Activated naive CD4-positive, alpha-beta T cell treated with anti-CD3 and anti-CD28 coated beads, Interleukin-2, amount 50 U/mL, for 24 hours (primary cell): ENCODE data around the gene HAUS3.

Experiments used
- H3K27ac Mint-ChIP-seq: one replicate; pipeline ENCODE4 v1.8.0; 2021; ENCODE audit warnings: mild to moderate bottlenecking, mixed read lengths
- H3K27me3 Mint-ChIP-seq: one replicate; pipeline ENCODE4 v1.8.0; 2021; ENCODE audit warnings: mixed read lengths
- H3K36me3 Mint-ChIP-seq: one replicate; pipeline ENCODE4 v1.8.0; 2021; ENCODE audit warnings: mixed read lengths
- H3K4me1 Mint-ChIP-seq: one replicate; pipeline ENCODE4 v1.8.0; 2021; ENCODE audit warnings: mixed read lengths
- H3K4me3 Mint-ChIP-seq: one replicate; pipeline ENCODE4 v1.8.0; 2021; ENCODE audit warnings: mild to moderate bottlenecking, mixed read lengths
- H3K9me3 Mint-ChIP-seq: one replicate; pipeline ENCODE4 v1.8.0; 2021; ENCODE audit warnings: mixed read lengths

HAUS3 gene

GRCh38 chr4:2250357-2251072, 8.6 kb upstream of the HAUS3 start:
- Mint-ChIP-seq H3K36me3 (no peaks in the 10 kb centered on the region), H3K9me3 (no peaks in the 10 kb centered on the region), H3K4me3 (no peak overlapping the region), H3K4me1 (peaks cover 7% of the 10 kb centered on the region), H3K27me3 (no peaks in the 10 kb centered on the region), H3K27ac (no peak overlapping the region)

- Mint-ChIP-seq H3K9me3 (no peaks in the 10 kb centered on the region), H3K4me3 (no peak overlapping the region), H3K27me3 (no peaks in the 10 kb centered on the region), H3K4me1 (peaks cover 14% of the 10 kb centered on the region), H3K36me3 (no peaks in the 10 kb centered on the region), H3K27ac (no peak overlapping the region)
Measured at GRCh38 chr4:2249526-2250356, 7.8 kb upstream of the HAUS3 start.

DNA sequence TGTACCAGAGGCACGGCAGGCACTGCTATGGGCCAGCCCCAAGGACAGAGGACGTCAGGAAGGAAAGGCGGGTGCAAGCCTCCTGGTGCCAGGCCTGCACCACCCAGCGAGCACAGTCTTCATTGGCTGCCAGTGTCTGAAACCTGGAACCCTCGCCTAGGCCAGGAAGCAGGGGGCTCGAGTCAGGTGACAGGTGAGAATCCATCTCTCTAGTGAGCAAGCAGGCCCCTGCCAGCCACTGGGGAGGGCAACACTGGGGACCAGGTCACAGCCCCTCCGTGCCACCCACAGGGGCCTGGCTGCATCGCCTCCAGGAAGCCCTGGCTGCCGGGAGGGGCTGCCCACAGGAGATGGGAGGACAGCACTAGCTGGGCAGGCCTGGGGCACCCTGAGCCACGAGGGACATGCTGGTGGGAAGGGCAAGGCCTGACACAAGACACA, 6.9 kb upstream of the HAUS3 start:
- Mint-ChIP-seq H3K4me3 (no peak overlapping the region), H3K36me3 (no peaks in the 10 kb centered on the region), H3K9me3 (no peaks in the 10 kb centered on the region), H3K27ac (no peak overlapping the region), H3K4me1 (peaks cover 12% of the 10 kb centered on the region), H3K27me3 (no peaks in the 10 kb centered on the region)

- no peaks in the 10 kb centered on the region for H3K36me3 Mint-ChIP-seq
- H3K4me3 Mint-ChIP-seq: no peak overlapping the region
- no peaks in the 10 kb centered on the region for H3K9me3 Mint-ChIP-seq
- no peaks in the 10 kb centered on the region for H3K27me3 Mint-ChIP-seq
- H3K27ac Mint-ChIP-seq: peak overlapping the region; percentile 17
- peaks cover 19% of the 10 kb centered on the region for H3K4me1 Mint-ChIP-seq
Measured at GRCh38 chr4:2248044-2248780, 6.3 kb upstream of the HAUS3 start.

DNA sequence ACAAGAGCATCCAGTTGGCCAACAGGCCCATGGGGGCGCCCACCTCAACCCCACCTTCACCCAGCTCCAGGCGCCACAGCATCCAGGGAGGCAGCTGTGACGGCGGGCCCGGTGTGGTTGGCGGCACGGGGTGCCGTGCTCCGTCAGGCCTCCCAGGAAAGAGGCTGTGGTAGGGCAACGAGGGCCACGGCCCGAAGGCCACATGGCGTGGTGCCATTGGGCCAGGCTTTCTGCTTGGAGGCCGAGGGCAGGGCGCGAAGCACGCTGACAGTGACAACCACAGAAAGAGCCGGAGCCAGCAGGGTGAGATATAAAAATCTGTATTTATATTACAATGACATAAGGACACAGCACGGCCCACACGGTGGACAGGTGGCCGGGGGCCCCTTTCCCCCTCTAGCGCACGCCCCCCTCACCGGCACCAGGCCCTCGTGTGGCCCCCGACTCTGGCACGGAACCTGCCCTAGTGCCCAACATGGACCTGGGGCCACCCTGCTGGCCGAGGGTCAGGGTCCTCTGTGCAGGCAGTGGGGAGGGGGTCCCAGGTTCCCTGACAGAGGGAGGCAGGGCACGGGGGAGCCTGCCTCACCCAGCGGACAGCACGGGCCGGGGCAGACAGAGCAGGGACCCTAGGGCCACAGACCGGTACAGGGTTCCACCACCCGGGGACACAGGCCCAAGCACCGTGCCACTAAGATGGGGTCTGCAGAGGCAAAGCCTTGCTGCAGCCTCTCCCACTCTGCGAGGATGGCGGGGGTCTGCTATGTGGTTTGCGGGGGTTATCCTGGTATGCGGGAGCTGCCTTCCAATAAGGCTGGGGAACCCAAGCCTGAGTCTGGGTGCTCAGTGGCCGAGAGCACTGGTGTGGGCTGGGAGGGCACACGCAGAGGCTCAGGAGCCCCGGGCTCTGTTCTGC, 5.5 kb upstream of the HAUS3 start:
- H3K27me3 Mint-ChIP-seq: no peaks in the 10 kb centered on the region
- H3K36me3 Mint-ChIP-seq: no peaks in the 10 kb centered on the region
- H3K4me1 Mint-ChIP-seq: peaks cover 19% of the 10 kb centered on the region
- peak overlapping the region; percentile 17 for H3K27ac Mint-ChIP-seq
- H3K9me3 Mint-ChIP-seq: no peaks in the 10 kb centered on the region
- no peak overlapping the region for H3K4me3 Mint-ChIP-seq

- Mint-ChIP-seq H3K4me1 (peaks cover 19% of the 10 kb centered on the region), H3K9me3 (no peaks in the 10 kb centered on the region), H3K27ac (no peak overlapping the region), H3K4me3 (no peak overlapping the region), H3K36me3 (no peaks in the 10 kb centered on the region), H3K27me3 (no peaks in the 10 kb centered on the region)
Measured at GRCh38 chr4:2246384-2247127, 4.6 kb upstream of the HAUS3 start.

GRCh38 chr4:2245787-2246275, 3.9 kb upstream of the HAUS3 start:
- H3K4me1 Mint-ChIP-seq: peaks cover 21% of the 10 kb centered on the region
- H3K4me3 Mint-ChIP-seq: no peak overlapping the region
- H3K27me3 Mint-ChIP-seq: no peaks in the 10 kb centered on the region
- H3K9me3 Mint-ChIP-seq: no peaks in the 10 kb centered on the region
- H3K27ac Mint-ChIP-seq: no peak overlapping the region
- no peaks in the 10 kb centered on the region for H3K36me3 Mint-ChIP-seq

GRCh38 chr4:2245057-2245786, 3.3 kb upstream of the HAUS3 start:
- Mint-ChIP-seq H3K4me3 (no peak overlapping the region), H3K27me3 (no peaks in the 10 kb centered on the region), H3K27ac (peak overlapping the region; percentile 19), H3K36me3 (no peaks in the 10 kb centered on the region), H3K4me1 (peaks cover 27% of the 10 kb centered on the region), H3K9me3 (no peaks in the 10 kb centered on the region)

- H3K4me1 Mint-ChIP-seq: peaks cover 39% of the 10 kb centered on the region
- no peaks in the 10 kb centered on the region for H3K9me3 Mint-ChIP-seq
- no peaks in the 10 kb centered on the region for H3K27me3 Mint-ChIP-seq
- H3K36me3 Mint-ChIP-seq: peaks cover 7% of the 10 kb centered on the region
- H3K4me3 Mint-ChIP-seq: no peak overlapping the region
- H3K27ac Mint-ChIP-seq: peak overlapping the region; percentile 1
Measured at GRCh38 chr4:2243681-2244380, 1.9 kb upstream of the HAUS3 start.

DNA sequence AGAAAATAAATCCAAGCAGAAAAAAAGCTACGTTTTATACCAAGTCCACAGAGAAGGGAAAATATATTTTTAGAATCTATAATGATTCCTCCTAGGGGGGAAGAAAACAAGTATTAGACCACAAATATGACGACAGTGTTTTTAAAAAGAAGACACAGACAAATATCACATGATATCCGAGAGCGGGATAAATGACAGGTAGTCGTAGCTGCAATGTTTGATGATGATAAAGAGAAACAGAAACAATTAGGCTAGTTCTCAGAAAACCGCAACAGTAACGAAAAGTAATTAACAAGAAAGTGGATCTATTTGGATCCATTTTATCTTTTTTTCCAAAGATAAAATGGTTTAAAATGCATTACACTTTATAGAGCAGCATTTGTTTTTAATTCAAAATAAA, 918 bp downstream of the HAUS3 start:
- H3K36me3 Mint-ChIP-seq: peaks cover 11% of the 10 kb centered on the region
- no peaks in the 10 kb centered on the region for H3K9me3 Mint-ChIP-seq
- H3K4me1 Mint-ChIP-seq: peaks cover 62% of the 10 kb centered on the region
- peak overlapping the region; percentile 86 for H3K27ac Mint-ChIP-seq
- peak overlapping the region; percentile 91 for H3K4me3 Mint-ChIP-seq
- H3K27me3 Mint-ChIP-seq: no peaks in the 10 kb centered on the region

GRCh38 chr4:2236944-2237666, 4.8 kb downstream of the HAUS3 start:
- peak overlapping the region; percentile 18 for H3K27ac Mint-ChIP-seq
- peaks cover 17% of the 10 kb centered on the region for H3K36me3 Mint-ChIP-seq
- peaks cover 76% of the 10 kb centered on the region for H3K4me1 Mint-ChIP-seq
- H3K4me3 Mint-ChIP-seq: peak overlapping the region; percentile 31
- H3K9me3 Mint-ChIP-seq: no peaks in the 10 kb centered on the region
- no peaks in the 10 kb centered on the region for H3K27me3 Mint-ChIP-seq

- Mint-ChIP-seq H3K4me1 (peaks cover 34% of the 10 kb centered on the region), H3K36me3 (peaks cover 7% of the 10 kb centered on the region), H3K27me3 (no peaks in the 10 kb centered on the region)
Measured at GRCh38 chr4:2231082-2231481, 10.8 kb downstream of the HAUS3 start.

DNA sequence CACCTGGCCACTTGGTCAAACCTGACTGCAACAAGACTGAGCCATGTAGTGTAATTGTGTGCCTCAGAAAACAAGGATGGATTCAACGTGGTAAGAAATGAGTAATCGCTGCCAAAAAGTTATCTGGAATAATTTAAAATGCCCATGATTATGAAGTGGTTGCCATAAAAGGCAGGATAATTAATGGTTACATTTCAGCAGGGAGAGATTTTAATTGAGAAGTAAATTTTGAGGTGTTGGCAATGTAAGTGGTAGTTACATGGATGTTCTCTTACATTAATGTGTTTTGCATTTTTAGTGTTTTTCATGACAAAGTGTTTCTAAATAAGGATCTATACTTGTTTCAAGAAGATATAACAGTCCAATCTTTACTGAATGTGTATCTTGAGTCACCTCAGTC, 15.7 kb downstream of the HAUS3 start:
- H3K27me3 Mint-ChIP-seq: no peaks in the 10 kb centered on the region
- H3K27ac Mint-ChIP-seq: no peak overlapping the region
- no peak overlapping the region for H3K4me3 Mint-ChIP-seq
- H3K9me3 Mint-ChIP-seq: no peaks in the 10 kb centered on the region
- H3K36me3 Mint-ChIP-seq: no peaks in the 10 kb centered on the region
- no peaks in the 10 kb centered on the region for H3K4me1 Mint-ChIP-seq

More at GRCh38 chr4:2231082-2231481, 10.8 kb downstream of the HAUS3 start:
- Mint-ChIP-seq H3K9me3 (no peaks in the 10 kb centered on the region), H3K4me3 (no peak overlapping the region), H3K27ac (no peak overlapping the region)
